ENCODE data around the gene IFT25.
"Not testable (repeated sequence)": the region's sequence is repeated elsewhere in the genome, so short reads cannot be mapped to it uniquely, and the experiment has no call there.

IFT25 gene

DNA sequence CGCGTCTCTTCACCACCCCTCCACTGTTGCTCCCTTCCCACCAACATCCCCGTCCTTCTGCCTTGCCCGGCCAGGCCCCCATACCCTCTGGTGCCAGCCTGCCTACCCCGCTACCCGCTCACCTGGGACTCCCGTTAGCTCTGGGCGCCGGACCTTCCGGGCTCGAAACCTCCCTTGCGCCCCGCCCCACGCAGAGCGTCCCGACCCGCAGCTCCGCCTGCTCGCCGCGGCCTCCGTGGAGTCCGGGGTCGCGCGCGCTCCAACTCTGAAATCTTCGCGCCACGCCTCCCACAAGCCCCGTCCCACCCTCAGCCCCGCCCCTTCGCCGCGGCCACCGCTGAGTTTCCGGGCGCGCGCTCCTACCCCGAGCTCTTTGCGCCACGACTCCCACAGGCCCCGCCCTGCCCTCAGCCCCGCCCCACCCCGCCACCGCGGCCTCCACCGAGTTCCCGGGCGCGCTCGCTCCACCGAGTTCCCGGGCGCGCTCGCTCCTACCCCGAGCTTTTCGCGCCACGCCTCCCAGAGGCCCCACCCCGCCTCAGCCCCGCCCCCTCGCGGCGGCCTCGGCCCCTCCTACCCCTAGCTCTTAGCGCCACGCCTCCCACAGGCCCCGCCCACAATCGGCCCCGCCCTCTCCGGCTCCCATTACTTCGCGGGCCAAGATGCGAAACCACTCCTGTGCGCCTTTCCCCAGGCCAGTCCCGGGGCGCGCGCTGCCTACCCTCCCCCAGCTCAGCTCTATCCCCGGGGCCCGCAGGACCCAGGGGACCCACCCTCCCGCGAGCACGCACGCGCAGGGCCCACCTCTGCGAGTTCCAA is at the start of gene IFT25:
TSS of gene IFT25 (minus strand) at position 267 of the 819 bp plus-strand sequence. CDS start 5,617 bp downstream, outside the sequence.
- peak; percentile 97 for DNase-seq (ENCODE audit: low read depth)

DNA sequence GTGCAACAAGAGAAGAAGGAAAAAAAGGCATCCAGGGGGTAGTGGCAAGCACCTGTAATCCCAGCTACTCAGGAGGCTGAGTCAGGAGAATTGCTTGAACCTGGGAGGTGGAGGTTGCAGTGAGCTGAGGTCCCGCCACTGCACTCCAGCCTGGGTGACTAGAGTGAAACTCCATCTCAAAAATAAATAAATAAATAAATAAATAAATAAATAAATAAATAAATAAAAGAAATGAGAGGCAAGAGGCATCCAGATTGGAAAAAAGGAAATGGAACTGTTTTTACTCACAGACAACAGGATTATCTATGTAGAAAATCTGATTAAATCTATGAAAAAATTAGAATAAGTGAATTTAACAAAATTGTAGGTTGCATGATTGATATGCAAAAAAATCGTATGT is 49.0 kb upstream of the IFT25 start:
- DNase-seq (ENCODE audit: low read depth): not testable (repeated sequence)

DNA sequence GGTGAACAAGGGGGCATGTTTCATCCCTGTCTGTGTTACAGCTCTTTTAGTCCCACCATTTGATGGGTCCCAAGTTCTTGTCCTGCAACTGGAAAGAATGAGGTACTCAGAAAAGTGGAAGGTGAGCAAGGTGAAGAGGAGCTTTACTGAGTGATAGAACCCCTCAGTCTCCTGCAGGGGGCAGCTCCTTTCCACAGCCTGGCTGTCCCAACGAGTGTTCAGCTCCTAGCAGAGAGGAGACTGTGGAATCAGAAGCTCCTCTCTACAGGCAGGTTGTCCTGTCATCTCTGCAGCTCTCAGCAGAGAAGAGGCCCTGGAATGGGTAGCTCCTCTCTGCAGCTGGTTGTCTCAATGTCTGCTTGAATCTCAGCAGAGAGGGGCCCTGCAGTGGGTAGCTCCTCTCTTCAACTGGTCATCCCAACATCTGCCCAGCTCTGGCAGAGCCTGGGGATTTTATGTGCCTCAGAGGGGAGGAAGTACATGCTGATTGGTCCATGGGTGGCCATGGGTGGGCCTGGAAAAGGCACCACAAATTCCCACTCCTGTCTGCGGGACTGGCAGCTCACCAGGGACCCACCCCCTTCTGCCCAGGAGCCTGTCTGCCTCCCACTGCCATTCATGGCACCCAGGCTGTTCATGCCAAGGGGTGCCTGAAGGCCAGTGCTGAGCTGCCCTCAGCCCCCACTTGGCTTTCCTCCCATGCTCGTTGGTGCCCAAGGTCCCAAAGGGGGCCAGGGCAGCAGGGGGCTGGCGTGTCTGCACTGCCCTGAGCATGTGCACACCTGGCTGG is 46.8 kb upstream of the IFT25 start:
- no peak for DNase-seq (ENCODE audit: low read depth)

DNA sequence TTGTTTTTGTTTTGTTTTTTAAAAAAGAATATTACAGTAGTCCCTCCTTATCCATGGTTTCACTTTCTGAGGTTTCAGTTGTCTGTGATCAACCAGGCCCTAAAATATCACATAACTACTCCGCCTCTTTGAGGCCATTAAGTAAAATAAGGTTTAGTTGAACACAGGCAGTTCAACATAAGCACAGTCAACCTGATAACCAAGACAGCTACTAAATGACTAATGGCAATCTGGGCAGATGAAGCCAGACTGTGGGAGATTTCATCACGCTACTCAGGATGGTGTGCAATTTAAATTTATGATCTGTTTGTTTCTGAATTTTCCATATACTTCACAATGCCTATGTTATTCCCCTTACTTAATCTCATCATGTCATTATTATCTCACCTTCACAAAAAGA is 42.4 kb upstream of the IFT25 start:
- DNase-seq (ENCODE audit: low read depth): no peak

DNA sequence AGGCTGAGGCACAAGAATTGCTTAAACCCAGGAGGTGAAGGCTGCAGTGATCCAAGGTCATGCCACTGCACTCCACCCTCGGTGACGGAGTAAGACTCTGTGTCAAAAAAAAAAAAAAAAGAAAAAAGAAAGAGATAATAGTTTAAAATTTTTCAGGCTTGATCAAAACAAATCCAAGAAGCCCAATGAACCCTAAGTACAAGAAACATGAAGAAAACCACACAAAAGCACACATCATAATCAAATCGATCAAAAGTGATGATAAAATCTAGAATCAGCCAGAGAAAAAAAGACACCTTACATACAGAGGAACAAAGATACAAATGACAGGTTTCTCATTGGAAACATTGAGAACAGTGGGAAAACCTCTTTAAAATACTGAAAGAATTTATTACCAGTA is 41.0 kb upstream of the IFT25 start:
- no peak for DNase-seq (ENCODE audit: low read depth)

DNA sequence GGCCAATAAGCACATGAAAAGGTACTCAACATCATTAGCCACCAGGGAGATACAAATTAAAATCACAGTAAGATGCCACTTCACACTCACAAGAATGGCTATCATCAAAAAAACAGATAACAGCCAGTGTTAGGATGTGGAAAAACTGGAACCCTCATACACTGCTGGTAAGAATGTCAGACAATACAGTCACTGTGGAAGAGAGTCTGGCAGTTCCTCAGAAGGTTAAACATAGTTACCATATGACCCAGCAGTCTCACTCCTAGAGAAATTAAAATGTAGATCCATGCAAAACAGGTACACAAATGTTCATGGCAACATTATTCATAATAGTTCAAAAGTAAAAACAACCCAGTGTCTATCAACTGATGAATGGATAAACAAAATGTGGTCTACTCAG is 39.2 kb upstream of the IFT25 start:
- no peak for DNase-seq (ENCODE audit: low read depth)

DNA sequence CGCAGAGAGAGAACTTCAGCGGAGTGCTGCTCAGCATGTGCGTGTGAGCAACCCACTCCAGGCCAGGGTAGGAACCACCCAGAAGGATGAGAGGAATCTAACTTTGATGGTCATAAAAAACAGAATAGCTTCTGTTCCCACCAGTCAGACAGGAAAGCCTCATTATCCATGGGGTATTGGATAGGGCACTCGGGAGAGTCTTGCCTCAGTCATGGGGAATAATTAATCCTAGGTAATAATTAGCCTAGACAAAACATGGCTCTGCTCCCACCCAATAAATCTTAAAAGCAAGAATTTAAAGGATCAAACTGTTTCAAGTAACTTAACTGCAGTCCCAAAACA is 37.2 kb upstream of the IFT25 start:
- DNase-seq (ENCODE audit: low read depth): no peak

DNA sequence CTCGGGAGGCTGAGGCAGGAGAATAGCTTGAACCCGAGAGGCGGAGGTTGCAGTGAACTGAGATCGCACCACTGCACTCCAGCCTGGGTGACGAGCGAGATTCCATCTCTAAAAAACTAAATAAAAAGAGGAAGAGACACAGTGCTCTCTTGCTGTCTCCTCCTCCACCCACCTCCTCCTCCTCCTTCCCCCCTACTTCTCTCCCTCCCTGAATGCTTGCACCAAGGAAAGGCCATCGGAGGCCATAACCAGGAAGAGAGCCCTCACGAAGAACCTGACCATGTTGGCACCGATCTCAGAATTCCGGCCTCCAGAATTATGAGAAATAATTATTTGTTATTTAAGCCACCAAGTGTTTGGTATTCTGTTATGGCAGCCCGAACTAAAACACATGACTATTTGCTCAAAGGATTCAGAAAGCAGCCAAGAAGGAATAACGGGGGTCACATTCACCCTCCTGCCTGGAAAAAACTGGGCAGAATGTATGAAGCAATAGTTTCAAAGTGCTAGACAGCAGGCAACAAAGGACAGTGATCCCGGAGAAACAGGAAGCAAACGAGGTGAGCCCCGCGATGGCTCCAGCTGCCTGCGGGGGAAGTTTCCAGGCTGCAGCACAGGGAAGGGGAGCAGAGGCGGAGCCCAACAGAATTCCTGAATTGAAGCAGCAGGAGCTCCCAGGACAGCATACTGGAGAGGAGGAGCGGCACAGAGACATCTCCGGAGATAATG is 36.7 kb upstream of the IFT25 start:
- DNase-seq (ENCODE audit: low read depth): no peak

DNA sequence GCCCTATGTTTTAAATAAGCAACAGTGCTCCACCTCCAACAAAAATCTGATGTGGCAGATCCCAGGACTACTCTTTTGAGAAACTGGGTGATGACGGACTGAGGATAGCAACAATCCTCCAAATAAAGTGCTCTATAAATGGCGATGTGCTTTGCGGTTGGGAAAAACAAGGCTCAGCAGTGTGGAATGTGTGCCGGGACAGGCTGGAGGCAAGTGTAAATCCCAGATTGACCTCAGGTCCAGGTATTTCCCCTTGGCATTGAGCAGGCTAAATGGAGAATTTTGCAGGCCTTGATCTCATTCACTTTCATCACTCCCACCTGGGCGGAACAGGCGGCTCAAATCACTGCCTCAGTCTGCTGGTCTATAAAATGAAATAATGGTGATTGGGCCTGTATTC is 35.7 kb upstream of the IFT25 start:
- DNase-seq (ENCODE audit: low read depth): no peak

DNA sequence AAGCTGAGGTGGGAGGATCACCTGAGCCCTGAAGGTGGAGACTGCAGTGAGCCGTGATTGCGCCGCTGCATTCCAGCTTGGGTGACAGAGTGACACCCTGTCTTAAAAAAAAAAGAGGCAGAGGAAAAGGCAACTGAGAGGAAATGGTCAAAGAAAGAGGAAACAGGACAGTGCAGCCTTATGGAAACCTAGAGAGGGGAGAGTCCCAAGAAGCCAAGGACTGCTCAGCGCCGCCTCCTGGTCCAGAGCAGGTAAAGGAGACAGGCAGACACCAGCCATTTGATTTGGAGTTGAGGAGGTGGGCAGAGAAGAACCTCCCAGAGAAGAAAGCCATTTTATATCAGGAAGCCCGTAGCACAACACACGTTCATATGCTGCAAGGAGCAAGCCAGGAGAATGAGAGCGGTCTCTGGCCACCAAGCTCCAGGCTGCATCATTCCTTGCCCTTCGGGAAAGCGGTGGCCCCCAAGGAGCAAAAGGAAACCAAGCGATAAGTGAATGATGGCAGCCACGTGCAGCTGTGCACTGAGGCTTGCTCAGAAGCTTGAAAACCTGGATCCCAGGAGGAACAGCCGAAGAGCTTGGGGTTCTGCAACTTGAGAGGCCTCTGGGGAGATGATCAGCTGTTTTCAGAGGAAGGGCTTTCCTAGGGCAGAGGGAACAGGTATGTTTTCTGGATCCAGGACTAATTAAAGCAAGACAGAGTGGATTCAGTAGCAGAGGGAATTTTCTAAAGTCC is 34.4 kb upstream of the IFT25 start:
- no peak for DNase-seq (ENCODE audit: low read depth)

DNA sequence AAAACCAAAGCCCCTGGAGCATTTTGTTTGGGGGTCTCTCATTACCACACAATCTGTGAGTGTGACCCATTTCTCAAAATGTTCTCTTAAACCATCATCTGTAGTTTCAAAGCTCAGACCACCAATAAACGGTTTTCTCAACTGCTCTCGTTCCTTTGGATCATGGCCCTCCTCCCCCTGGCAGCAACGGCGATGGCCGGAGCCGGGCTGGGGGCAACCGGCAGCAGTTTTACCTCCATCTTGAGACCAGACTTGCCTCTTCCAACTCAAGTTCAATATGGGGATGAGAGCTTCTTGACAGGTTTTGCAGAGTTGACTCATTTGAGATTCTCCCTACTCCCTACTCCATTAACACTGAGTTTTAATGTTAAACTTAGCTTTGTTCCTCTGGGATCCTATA is 30.4 kb upstream of the IFT25 start:
- no peak for DNase-seq (ENCODE audit: low read depth)

DNA sequence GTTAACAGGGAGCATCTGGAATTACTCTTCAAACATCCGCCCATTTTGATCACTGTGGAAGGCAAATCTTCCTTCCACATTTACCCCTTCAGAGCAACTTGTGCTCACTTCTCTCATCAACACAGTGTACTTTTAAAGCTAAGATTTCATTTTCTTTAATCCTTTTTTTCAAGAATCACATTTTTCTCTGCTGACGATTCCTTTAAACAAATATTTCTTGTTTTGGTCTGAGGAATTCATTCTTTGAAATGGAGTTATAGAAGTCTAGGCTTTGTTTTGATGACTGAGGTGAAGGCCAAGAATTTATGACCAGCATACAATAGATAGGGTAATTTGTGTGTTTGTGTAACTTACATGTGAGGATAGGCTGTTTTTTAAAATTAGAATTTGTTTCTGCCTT is 26.2 kb upstream of the IFT25 start:
- DNase-seq (ENCODE audit: low read depth): no peak

DNA sequence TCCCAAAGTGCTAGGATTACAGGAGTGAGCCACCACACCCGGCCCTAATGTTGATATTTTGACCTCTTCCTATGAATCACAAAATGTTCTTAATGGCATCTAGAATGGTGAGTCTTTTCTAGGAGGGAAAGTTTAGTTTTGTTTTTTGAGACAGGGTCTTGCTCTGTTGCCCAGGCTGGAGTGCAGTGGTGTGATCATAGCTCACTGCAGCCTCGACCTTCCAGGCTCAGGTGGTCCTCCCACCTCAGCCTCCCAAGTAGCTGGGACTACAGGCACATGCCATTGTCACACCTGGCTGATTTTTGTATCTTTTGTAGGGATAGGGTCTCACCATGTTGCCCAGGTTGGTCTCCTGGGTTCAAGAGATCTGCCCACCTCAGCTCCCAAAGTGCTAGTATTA is 23.8 kb upstream of the IFT25 start:
- DNase-seq (ENCODE audit: low read depth): not testable (repeated sequence)

DNA sequence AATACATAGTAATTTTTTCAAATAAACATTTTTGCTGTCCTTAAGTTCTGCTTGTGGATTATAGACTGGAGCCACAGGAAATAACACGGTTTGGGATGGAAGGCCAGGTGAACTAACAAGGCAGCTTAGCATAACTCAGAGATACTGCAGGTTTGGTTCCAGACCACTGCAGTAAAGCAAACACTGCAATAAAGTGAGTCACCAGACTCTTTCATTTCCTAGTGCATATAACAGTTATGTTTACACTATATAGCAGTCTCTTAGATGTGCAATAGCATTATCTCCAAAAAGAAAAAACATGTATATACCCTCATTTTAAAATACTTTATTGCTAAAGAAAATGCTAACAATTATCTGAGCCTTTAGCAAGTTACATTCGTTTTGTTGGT is 22.6 kb upstream of the IFT25 start:
- no peak for DNase-seq (ENCODE audit: low read depth)

DNA sequence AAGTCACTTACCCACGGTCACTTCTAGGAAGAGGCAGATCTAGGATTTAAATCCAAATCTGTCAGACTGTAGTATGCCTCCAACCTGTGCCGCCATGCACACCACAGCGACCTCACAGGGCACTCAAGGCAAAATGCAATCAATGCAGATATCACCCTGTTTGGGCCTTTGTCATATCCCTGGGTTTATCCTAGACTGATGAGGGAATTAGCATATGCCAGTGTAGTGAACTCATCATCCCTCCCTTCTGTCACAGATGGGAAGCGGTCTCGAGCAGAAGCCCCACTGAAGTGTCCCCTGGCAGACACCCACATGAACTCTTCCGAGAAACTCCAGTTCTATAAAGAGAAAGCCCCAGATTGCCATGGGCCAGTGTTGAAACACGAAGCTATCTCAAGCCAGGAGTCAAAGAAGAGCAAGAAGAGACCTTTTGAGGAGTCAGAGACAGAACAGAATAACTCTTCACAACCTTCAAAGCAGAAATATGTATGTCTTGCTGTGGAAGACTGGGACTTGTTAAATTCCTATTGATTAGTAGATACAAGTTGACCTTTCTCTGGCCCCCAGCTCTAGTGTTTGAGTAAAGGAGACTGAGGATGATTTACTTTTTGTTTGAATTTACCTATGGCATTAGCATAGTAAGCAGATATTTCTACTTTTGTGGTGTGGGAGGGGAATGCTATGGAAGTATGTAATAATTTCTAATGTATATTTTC is 22.1 kb upstream of the IFT25 start:
- DNase-seq (ENCODE audit: low read depth): no peak

DNA sequence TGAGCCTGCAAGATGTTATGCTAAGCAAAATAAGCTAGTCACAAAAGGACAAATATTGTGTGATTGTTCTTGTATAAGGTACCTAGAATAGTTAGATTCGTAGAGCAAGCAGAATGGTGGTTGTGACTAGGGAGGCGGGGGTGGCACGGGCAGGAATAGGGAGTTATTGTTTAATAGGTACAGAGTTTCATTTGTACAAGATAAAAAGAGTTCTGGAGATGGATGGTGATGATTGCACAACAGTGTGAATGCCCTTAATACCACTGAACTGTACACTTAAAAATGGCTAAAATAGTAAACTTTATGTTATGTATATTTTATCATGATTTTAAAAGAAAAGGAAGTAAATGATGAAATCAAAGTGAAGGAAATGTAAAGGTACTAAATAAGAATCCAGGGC is 21.3 kb upstream of the IFT25 start:
- no peak for DNase-seq (ENCODE audit: low read depth)

DNA sequence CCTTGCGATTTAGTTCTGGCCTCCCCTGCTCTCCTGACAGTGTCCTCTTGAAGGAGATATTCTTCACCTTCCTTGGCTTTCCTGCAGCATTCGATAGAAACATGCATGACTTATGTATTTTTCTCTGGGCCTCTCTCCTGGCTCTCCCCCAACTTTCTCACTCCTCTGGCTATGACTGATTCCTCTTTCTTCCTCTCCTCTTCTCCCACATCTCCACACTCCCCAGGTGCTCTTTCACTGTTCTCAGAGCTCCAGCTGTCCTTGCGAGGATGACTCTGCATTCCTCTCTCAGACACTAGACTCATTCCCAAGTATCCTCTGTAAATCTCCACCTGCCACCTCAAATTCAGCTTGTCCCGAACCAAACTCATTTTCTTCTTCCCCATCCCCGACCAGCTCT is 18.6 kb upstream of the IFT25 start:
- DNase-seq (ENCODE audit: low read depth): no peak

DNA sequence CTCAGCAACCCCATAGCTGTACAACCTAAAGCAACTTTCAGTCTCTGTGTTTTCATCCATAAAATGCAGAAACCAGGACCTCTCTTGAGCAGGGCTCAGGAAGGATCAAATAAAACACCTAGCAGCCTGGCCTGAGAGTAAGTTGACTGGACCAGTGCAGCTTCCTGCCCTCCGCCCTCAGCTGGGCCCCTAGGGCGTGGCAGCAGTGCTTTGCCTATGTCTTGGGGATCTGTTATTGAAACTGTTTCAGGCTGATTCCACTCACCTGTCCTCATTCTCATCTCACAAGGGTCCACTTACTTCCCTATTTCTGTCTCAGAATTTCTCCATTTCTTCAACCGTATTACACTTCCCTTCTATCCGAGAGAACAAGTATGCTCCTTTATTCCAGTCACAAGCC is 18.0 kb upstream of the IFT25 start:
- no peak for DNase-seq (ENCODE audit: low read depth)

DNA sequence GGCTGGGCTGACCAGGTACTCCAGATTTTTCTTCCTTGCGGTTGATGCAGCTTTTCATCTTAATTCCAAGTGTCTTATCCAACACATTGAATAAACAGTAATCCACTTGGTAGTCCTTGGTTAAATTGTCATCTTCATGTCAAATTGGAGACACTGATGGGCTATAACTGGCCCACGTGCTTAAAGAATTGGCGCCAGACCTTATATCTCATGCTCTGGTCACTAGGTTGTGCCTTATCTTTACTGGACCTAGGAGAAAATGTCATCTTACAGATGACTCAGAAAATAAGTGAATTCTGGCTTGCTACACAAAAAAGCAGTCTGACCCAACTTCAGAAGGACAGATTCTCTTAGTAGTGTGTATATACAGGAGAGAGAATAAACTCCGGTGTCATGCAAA is 16.9 kb upstream of the IFT25 start:
- DNase-seq (ENCODE audit: low read depth): no peak

DNA sequence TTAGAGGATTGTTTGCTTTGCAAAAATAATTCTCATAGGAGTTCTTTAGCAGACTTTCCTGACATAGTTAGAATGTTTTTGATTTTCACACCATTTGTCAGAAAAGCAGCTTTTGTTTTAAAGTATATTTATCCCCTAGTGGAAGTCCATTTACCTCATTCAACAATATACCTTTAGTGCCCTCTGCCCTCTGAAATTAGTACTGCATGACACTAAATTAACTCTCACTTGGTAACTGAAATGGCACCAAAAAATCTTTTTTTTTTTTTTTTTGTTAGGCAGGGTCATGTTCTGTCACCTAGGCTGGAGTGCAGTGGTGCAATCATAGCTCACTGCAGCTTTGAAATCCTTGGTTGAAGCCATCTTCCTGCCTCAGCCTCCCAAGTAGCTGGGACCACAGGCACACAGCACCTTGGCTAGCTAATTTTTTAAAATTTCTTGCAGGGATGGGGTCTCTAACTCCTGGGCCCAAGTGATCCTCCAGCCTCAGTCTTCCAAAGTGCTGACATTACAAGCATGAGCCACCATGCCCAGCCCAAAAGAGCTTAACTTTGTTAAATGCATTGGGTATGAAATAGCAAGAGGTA is 14.3 kb upstream of the IFT25 start:
- DNase-seq (ENCODE audit: low read depth): no peak

DNA sequence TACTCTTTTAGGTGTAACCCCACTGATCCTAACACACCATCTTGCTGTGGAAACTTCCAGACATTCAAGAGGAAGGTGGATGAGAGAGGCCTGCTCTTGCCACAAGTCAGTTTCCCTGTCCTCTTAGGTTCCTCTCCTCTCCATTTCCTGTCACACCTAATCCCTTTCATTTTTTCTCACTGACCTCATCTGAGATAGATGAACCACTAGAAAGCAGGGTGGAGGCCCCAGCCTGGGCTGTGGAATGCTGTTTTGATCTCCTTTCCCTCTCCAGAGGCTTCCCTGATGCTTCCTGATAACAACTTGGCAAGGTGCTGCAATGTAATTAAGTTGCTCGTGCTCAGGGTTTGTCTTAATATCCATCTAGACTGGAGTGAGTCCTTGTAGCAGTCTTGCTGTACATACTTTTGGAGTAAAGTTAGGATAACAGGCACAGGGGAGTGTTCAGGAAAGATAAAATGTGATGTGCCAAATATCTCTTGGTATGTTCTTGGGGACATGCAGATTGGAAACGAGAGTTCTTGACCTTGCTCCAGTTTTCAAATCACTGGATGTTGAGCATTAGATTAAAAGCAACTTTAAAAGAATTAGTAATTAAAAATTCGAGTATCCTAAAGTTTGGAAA is 11.8 kb upstream of the IFT25 start:
- no peak for DNase-seq (ENCODE audit: low read depth)

Data from stimulated activated CD8-positive, alpha-beta memory T cell treated with anti-CD3 and anti-CD28 coated beads, Interleukin-12 subunit alpha, Interleukin-12 subunit beta, amount 100 ng/mL, for 1 hour (primary cell).